GM12874 (cell line): ENCODE data around the gene ZNF692.

Experiments used
- TF ChIP-seq, protein P1 (sequence below): IDR thresholded peaks from 2 replicates; pipeline ENCODE4 v1.5.1; 2011; ENCODE audit warnings: low read depth, mild to moderate bottlenecking, control low read depth, low read length, moderate library complexity; ENCODE audit not compliant: insufficient read depth

Gene ZNF692

DNA sequence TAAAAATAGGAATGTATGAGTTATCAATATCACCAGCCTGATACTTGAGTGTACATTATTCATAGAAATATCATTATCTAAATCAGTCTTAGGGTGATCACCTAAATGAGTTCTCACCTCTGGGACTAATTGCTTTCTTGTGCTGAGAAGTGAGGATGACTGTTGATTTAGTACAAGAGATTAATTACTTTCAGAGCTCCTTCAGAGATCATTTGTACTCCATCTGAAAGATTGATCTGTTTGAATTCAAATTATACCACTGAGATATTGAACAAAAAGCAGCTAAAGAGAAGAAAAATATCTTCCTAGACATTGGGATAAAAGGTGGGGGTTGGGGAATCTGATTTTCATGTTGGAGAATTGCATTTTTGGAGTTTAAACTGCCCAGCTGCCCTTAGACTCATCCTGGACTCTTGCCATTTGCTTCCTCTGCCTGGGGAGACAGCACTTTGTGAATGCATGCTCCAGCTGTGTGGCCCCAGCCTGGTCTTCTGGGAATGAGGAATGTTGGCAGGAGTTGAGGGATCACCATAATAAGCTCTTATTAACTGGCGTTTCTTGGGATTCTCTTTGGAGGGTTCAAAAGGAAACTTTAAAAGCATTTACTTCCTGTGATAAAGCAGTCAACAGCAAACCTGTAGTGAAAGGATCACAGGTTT lies 27.5 kb upstream of the ZNF692 start:
- TF ChIP-seq, protein P1, sequence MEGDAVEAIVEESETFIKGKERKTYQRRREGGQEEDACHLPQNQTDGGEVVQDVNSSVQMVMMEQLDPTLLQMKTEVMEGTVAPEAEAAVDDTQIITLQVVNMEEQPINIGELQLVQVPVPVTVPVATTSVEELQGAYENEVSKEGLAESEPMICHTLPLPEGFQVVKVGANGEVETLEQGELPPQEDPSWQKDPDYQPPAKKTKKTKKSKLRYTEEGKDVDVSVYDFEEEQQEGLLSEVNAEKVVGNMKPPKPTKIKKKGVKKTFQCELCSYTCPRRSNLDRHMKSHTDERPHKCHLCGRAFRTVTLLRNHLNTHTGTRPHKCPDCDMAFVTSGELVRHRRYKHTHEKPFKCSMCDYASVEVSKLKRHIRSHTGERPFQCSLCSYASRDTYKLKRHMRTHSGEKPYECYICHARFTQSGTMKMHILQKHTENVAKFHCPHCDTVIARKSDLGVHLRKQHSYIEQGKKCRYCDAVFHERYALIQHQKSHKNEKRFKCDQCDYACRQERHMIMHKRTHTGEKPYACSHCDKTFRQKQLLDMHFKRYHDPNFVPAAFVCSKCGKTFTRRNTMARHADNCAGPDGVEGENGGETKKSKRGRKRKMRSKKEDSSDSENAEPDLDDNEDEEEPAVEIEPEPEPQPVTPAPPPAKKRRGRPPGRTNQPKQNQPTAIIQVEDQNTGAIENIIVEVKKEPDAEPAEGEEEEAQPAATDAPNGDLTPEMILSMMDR = no peak

DNA sequence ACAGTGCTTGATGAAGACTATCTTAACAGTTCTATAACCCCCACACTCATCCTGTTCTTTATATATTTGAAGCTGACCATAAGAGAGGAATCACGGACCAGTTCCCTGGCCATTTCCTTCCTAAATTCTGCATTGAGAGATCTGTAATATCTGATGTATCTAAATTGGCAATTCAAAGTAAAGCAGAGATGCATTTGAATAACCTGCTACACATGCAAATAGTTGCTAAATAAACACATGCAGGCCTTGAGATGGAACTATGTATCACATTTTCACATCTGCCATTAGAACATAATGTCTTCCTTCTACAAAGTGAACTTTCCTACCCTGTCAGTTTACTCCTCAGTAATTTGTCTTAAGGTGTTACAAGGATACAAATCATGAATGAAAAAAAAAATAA lies 26.8 kb upstream of the ZNF692 start:
- TF ChIP-seq, protein P1 = no peak

DNA sequence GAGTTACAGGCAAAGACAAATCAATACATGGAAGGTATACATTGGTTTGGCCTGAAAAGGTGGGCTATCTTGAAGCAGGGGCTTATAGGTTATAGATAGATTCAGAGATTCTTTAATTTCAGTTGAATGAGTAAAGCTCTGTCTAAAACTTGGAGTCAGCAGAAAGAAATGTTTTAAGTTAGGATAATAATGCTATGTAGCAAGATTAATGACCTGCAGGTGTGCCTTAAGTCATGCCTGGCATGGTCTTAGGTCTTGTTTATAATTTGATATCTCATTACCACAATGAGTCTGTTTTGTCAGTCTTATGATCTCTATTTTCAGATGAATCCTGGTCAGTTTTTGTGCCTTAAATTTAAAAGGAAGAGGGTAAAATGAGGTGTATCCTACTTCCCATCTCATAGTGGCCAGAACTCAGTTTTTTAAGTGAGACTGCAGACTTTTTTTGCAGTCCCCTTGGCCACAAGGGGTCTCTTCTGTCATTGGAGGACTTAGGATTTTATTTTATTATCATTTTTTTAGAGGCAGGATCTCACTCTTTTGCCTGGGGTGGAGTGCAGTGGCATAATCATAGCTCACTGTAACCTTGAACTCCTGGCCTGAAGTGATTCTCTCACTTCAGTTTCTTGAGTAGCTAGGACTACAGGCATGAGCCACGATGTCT lies 25.9 kb upstream of the ZNF692 start:
- TF ChIP-seq, protein P1 = no peak

DNA sequence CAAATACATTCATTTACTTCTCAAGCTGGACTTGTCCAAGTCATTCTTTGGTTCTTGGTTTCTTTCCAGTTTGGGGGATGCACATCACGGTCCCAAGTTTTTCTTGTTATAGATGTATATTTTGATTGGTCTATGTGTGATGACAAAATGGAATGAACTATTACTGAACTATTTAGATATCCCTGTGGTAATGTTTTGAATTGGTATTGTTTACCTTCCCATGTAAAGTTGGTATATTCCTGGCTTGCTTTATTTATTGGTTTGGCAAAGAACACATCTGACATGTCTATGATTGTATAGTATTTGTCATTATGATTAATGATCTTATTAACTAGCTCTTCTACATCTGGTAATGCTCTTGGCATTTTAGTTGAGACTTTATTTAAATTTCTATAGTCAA lies 22.4 kb upstream of the ZNF692 start:
- TF ChIP-seq, protein P1 = no peak

DNA sequence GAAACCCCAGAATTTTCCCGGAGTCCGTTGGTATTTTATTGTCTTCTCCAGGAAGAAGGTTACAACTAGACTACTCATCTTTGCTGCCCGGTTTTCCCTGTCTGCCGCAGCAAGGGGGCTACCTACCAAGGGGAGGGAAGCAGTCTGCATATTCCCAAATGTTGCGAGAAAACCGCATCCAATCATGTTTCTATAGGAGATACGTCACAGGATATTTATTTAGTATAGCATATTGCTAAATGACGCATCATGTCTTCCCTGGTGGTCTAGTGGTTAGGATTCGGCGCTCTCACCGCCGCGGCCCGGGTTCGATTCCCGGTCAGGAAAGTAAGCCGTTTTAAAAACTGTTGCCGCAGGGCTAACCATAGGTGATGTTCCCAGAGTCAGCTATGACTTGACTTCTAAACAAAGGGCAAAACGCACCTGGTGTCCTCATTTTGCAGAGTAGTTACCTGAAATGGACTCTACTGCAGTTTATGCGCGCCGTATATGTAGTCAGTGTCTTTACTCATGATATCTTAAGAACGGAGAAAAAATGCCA lies 15.2 kb upstream of the ZNF692 start:
- TF ChIP-seq, protein P1 = no peak

DNA sequence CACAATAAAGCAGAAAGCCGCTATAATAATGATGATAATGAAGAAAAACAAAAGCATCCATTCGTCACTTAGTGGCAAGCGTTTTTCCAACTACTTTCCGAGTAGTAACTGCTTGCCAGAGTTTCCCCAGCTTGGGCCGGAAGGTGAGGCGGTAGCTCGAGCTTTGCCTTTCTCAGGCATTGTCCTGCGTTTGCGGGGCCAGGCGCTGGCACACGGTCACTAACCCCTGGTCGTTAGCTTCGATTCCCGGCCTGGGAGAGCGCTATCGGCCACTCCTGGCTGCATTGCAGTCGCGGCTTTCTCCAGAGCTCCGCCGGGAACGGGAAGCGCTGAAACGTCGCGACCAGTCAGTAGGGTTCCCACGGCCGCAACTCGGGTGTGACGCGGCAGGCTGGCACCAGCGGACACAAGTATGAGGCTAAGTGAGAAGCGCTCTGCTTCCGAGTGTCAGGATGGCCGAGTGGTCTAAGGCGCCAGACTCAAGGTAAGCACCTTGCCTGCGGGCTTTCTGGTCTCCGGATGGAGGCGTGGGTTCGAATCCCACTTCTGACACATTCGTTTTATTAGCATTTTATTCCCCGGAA lies 14.6 kb upstream of the ZNF692 start:
- TF ChIP-seq, protein P1 = no peak

DNA sequence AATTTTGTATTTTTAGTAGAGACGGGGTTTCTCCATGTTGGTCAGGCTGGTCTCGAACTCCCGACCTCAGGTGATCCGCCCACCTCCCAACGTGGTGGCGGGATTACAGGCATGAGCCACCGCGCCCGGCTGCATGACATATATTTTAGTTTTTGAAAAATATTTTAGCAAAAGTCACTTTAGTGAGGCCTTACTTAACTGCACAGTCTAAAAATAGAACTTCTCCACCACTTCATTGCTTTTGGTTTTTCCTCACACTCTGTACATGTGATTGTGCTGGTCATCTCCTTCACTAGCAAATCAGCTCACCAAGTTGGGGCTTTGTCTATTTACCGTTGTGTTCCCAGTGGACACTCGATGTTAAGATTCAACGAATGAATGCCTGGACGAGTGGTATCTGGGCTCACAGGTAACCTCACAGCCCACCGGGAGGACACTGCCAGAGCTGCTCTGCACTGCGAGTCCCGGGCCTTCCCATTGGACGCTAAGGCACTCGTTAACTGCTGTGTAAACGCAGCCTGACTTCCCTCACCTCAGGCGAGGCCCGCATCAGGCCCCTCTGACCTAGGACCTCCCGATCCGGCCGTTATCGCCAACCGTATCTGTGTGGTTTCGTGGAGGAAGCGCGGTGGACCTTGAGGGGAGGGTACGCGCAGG lies 14.0 kb upstream of the ZNF692 start:
- TF ChIP-seq, protein P1 = no peak
